HG03558 (cell line): ENCODE results near the gene HOXA11.

Experiments used
- ATAC-seq: cut with Tn5 transposase; IDR thresholded peaks from one replicate; pipeline ENCODE4 v1.9.1; 2021; ENCODE audit warnings: moderate number of reproducible peaks; ENCODE audit not compliant: unreplicated experiment; ENCODE audit errors: extremely low read depth

HOXA11 gene

GRCh38 chr7:27150568-27151340, 34.3 kb downstream of the HOXA11 start:
- no peak for ATAC-seq

GRCh38 chr7:27149842-27150567, 35.0 kb downstream of the HOXA11 start:
- ATAC-seq, result no peak

- ATAC-seq, result no peak
Measured at GRCh38 chr7:27148756-27149641, 36.0 kb downstream of the HOXA11 start.

GRCh38 chr7:27148031-27148755, 36.8 kb downstream of the HOXA11 start:
- no peak for ATAC-seq

- ATAC-seq, result no peak
Measured at GRCh38 chr7:27147199-27148030, 37.6 kb downstream of the HOXA11 start, which contains the start of gene HOXA6. HOXA6 (minus strand) TSS chr7:27147774; CDS start chr7:27147749, 25 bp downstream.

GRCh38 chr7:27146491-27147198, 38.4 kb downstream of the HOXA11 start:
- ATAC-seq, result no peak

GRCh38 chr7:27145914-27146412, 39.1 kb downstream of the HOXA11 start:
- no peak for ATAC-seq

- no peak for ATAC-seq
Measured at GRCh38 chr7:27145165-27145913, 39.7 kb downstream of the HOXA11 start.

GRCh38 chr7:27144781-27145164, 40.3 kb downstream of the HOXA11 start:
- ATAC-seq, result no peak

- ATAC-seq, result no peak
Measured at GRCh38 chr7:27143950-27144780, 40.9 kb downstream of the HOXA11 start.

- no peak for ATAC-seq
Measured at GRCh38 chr7:27143023-27143949, 41.7 kb downstream of the HOXA11 start, which contains the start of gene HOXA5. HOXA5 (minus strand) TSS chr7:27143681; CDS start chr7:27143607, 74 bp downstream.

GRCh38 chr7:27142580-27143022, 42.4 kb downstream of the HOXA11 start:
- no peak for ATAC-seq

GRCh38 chr7:27141923-27142579, 43.0 kb downstream of the HOXA11 start:
- no peak for ATAC-seq

GRCh38 chr7:27141137-27141922, 43.7 kb downstream of the HOXA11 start:
- ATAC-seq, result no peak
